Skeletal muscle tissue (tissue), 4 donors: ENCODE data around the gene GAD1. TPM values are rescaled to one million over a fixed set of nuclear protein-coding genes. Genes with fewer than 3 reads are reported as not detected.

Experiments used
- H3K27ac ChIP-seq: one replicate; pipeline ENCODE4 v1.7.0; 2013; ENCODE audit warnings: mild to moderate bottlenecking, low read depth, low read length, inconsistent platforms
- H3K27me3 ChIP-seq, 3 donors: one replicate each; pipeline ENCODE4 v1.7.0; 2013; ENCODE audit warnings: low read length in 3 of 3; ENCODE audit not compliant: control insufficient read depth in 3 of 3, insufficient read depth in 3 of 3
- H3K36me3 ChIP-seq, 3 donors: one replicate each; pipeline ENCODE4 v1.7.0; 2013; ENCODE audit warnings: low read length in 3 of 3; ENCODE audit not compliant: control insufficient read depth in 3 of 3, insufficient read depth in 3 of 3
- H3K4me1 ChIP-seq, 3 donors: one replicate each; pipeline ENCODE4 v1.7.0; 2013; ENCODE audit warnings: low read length in 3 of 3, mild to moderate bottlenecking in 3 of 3; ENCODE audit not compliant: control insufficient read depth in 3 of 3, insufficient read depth in 3 of 3
- H3K4me3 ChIP-seq, 3 donors: one replicate each; pipeline ENCODE4 v1.7.0; 2013; ENCODE audit warnings: low read length in 3 of 3
- H3K9ac ChIP-seq, 3 donors: one replicate each; pipeline ENCODE4 v1.7.0; 2013; ENCODE audit warnings: low read length in 3 of 3, mild to moderate bottlenecking in 3 of 3, moderate library complexity in 2 of 3, low read depth in 1 of 3
- H3K9me3 ChIP-seq, 3 donors: one replicate each; pipeline ENCODE4 v1.7.0; 2013; ENCODE audit warnings: low read length in 3 of 3; ENCODE audit not compliant: control insufficient read depth in 3 of 3
- total RNA-seq: library from RNA; depleted of rRNA; stranded (reverse); fragments of >200 nt; gene quantifications from one replicate; pipeline ENCODE4 v1.2.3, GENCODE V29; 2014
- donor health status: Osteomylitis.

GAD1 gene
- total RNA-seq, 1 donor from 2014 or later: 0.52 TPM

DNA sequence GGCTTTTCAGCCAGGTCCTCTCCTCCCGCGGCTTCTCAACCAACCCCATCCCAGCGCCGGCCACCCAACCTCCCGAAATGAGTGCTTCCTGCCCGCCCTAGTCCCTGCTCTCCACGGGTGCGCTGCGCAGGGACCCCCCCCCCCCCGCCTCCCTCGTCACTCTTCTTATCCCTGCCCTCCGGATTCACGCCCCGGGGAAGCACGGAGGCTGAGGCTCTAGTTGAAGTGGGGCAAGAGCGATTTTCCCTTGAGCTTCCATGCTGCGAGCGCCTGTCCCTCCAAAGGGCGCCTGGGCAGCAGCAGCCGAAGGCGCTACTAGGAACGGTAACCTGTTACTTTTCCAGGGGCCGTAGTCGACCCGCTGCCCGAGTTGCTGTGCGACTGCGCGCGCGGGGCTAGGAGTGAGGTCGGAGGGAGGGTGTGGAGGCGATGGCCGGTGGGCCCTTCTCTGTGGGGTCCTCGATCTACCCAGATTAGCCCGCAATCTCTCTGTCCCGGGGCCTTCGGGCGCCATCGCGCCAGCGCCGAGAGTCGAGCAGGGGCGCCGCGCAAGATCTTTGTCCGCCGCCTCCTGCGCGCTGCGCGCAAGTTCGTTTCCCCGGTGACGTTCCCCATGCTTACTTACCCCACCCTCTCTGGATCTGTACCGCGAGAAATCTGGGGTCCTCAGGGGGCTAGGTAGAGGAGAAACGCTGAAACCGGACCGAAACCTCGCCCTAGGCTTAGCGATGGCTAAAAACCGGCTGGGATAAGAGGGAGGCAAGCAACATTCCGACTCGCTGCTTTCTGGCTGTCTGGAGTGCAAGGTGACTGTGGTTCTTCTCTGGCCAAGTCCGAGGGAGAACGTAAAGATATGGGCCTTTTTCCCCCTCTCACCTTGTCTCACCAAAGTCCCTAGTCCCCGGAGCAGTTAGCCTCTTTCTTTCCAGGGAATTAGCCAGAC lies 677 bp downstream of the GAD1 start:
- Histone ChIP-seq H3K27ac (no peak overlapping the region), H3K27me3 (peaks cover 89 to 95% (median 92%) of the 10 kb centered on the region in 3 donors), H3K9ac (peak overlapping the region in 2 of 3 donors; percentile 39 to 45), H3K4me1 (peaks cover 55 to 68% (median 67%) of the 10 kb centered on the region in 3 donors), H3K4me3 (peak overlapping the region; percentile 47 to 67 (median 67)), H3K9me3 (no peaks in the 10 kb centered on the region), H3K36me3 (no peaks in the 10 kb centered on the region)

DNA sequence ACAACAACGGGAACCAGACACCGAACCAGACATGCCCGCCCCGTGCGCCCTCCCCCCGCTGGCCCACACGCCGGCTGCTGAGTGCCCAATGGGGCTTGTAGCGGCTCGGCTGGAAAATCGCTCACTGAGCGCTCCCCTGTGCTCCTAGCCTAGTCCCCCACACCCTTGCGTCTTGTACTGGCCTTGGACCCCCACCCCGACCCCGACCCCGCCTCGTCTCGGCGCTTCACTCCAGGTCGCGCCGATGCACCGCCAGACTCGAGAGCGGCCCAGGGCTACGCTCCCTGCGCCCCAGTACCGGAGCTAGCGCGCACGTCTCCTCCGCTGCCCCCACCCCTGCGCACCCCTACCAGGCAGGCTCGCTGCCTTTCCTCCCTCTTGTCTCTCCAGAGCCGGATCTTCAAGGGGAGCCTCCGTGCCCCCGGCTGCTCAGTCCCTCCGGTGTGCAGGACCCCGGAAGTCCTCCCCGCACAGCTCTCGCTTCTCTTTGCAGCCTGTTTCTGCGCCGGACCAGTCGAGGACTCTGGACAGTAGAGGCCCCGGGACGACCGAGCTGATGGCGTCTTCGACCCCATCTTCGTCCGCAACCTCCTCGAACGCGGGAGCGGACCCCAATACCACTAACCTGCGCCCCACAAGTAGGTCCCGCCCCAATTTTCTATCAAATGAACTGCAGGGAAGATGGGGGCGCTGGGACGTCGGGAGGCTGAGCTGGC lies 1.5 kb downstream of the GAD1 start:
- peak overlapping the region; percentile 47 to 67 (median 67) for H3K4me3 ChIP-seq
- no peak overlapping the region for H3K27ac ChIP-seq
- H3K9me3 ChIP-seq: no peaks in the 10 kb centered on the region
- H3K27me3 ChIP-seq: peaks cover 90 to 98% (median 97%) of the 10 kb centered on the region in 3 donors
- H3K4me1 ChIP-seq: peaks cover 62 to 77% (median 72%) of the 10 kb centered on the region in 3 donors
- H3K36me3 ChIP-seq: no peaks in the 10 kb centered on the region
- H3K9ac ChIP-seq: peak overlapping the region in 1 of 3 donors; percentile 40

DNA sequence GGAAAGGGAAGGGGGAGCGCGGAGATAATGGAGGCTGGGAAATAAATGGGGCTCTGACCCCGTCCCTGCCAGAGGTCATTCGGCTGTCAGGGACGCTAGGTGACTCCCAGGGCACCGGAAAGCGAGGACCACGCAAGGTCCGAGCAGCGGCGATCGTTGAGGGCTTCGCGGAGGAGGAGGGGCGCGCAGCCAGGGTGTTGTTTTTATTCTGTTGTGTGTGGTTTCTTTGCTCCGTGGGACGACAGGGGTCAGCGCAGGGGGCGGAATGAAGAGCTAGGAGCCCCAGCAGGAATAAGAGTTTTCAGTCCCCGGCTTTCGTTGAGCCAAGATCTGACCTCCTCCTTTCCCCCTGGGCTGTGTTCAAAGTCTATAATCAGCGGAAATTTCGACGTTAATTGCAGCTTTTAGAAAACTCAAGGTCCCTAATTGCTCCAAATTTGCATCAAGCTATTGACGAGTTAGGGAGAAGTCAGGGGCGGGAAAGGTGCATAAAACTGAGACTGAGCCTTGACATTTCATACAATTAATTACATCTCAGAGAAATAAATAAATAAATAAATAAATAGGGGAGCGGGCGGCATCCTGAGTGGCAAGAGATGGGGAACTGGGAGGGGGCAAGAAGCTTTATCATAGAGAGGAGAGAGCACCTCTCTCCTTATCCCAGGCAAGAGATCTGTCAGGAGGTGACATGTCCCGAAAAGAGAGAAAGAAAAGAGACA lies 2.2 kb downstream of the GAD1 start:
- Histone ChIP-seq H3K9me3 (no peaks in the 10 kb centered on the region), H3K27me3 (peaks cover 86 to 97% (median 96%) of the 10 kb centered on the region in 3 donors), H3K9ac (no peak overlapping the region), H3K27ac (no peak overlapping the region), H3K4me1 (peaks cover 62 to 78% (median 73%) of the 10 kb centered on the region in 3 donors), H3K4me3 (peak overlapping the region in 2 of 3 donors; percentile 44 to 54), H3K36me3 (no peaks in the 10 kb centered on the region)

DNA sequence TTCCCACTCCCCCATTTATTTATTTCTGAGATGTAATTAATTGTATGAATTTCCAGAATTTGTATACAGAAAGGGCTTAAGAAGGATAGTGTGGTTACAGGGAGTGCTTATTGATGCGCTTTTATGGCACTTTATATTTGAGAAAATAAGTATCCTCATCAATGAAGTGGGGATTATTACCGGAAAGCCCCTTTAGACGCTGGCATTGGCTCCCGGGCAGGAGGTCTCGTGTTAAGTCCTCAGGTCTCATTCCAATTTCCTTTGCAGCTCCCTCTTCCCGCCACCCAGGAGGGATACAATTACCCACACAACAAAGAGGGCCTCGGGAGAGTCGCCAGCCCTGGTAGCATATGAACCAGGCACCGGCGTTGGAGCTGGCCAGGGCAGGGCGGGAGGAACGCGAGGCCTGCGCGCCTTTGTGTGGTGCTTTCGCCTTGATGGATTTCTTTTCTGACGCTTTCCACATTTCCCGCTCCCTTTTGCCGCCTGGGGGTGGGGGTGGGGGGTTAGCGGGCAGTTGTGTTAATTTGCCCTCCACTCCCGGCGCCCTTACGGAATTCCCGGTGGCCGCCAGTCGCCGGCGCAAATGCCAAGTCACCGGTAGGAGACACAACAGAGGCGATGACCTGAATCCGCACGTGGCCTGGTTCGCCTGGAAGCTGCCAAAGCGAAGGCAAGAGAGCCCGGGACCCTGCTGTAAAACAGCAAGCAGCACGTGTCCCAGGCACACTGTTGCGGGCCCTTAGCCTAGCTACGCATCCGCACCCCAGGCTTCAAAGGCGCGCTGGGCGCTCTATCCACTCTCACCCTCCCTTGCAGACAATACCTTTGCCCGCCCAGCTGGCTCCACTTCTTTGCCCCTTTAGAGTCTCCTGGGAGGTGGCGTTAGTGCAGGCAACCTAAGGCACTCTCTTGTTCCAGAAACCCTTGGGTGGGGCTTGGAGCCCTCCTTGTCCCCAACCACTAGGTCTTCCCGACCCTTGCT lies 3.3 kb downstream of the GAD1 start:
- H3K9me3 ChIP-seq: no peaks in the 10 kb centered on the region
- no peak overlapping the region for H3K27ac ChIP-seq
- H3K9ac ChIP-seq: no peak overlapping the region
- H3K36me3 ChIP-seq: no peaks in the 10 kb centered on the region
- peaks cover 62 to 75% (median 73%) of the 10 kb centered on the region in 3 donors for H3K4me1 ChIP-seq
- H3K4me3 ChIP-seq: peak overlapping the region; percentile 17 to 52 (median 47)
- H3K27me3 ChIP-seq: peaks cover 79 to 94% (median 89%) of the 10 kb centered on the region in 3 donors

DNA sequence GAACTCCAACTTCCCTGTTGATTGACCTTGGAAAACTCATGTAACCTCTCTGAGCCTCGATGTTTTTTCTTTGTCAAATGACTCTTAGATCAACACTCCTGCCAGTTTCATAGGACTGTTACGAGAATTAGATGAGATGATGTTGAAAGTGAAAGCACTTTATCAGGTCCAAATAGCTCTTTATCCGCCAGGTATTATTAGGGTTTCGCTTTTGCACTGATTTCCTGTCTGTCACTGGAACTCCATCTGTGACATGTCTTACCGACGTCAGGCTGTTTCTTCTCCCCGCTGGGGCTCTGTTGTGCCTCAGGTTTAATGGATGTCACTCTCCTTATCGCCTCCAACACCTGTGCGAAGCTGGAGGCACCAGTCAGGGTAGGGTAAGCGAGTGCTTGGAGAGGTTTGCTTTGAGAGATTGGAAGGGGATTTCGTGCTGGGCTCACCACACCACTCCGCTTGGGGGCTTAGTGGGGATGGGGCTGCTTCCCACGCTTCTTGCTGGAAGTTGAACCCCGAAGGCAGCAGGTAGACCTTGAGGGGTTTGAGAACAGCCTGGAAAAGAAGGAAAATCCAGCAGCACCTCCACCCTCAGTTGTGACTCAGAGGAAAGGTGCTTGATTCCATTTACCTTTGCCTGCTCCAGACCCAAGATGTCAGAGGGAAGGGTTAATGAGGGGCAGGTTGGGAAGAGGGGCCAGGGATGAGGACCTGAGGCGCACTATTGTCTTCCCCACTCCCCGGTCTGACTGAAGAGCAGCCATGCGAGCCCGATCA lies 4.3 kb downstream of the GAD1 start:
- Histone ChIP-seq H3K9me3 (no peaks in the 10 kb centered on the region), H3K4me3 (peak overlapping the region; percentile 13 to 58 (median 52)), H3K4me1 (peaks cover 56 to 66% (median 65%) of the 10 kb centered on the region in 3 donors), H3K36me3 (no peaks in the 10 kb centered on the region), H3K27ac (no peak overlapping the region), H3K9ac (no peak overlapping the region), H3K27me3 (peaks cover 74 to 90% (median 88%) of the 10 kb centered on the region in 3 donors)

DNA sequence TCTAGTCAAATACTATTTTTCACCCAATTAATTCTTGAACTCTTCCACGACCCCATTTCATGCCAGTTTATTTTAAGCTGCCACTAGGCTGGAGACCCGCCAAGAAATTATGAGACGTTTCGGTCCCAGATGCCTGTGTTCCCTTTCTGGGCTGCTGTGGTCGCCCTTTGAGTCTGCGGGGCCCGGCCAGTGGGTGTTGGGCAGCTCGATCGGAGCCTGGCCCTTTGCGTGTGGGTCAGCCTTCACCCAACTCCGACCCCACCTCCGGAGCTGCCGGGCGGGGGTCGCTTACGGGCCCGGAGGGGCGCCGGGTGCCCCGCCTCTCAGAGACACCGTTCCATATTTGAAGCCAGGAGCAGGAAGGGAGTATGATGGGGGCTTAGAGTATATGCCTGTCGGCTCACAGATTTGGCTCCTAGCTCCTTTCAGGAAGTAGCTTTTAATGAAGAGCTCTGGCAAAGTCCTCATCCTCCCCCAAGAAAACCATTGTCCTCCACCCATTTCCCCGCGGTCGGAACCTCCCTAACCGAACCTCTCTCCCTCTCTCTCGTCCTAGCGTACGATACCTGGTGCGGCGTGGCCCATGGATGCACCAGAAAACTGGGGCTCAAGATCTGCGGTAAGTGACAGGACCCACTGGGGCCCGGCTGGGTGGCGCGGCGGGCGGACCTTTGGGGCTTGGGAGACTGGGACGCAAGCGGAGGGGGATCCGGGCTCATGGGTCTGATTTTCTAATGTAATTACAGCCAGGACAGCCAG lies 5.0 kb downstream of the GAD1 start:
- Histone ChIP-seq H3K4me1 (peaks cover 50 to 61% (median 59%) of the 10 kb centered on the region in 3 donors), H3K4me3 (peak overlapping the region; percentile 30 to 63 (median 58)), H3K9ac (peak overlapping the region in 2 of 3 donors; percentile 16 to 20), H3K9me3 (no peaks in the 10 kb centered on the region), H3K36me3 (no peaks in the 10 kb centered on the region), H3K27ac (no peak overlapping the region), H3K27me3 (peaks cover 68 to 84% (median 84%) of the 10 kb centered on the region in 3 donors)

DNA sequence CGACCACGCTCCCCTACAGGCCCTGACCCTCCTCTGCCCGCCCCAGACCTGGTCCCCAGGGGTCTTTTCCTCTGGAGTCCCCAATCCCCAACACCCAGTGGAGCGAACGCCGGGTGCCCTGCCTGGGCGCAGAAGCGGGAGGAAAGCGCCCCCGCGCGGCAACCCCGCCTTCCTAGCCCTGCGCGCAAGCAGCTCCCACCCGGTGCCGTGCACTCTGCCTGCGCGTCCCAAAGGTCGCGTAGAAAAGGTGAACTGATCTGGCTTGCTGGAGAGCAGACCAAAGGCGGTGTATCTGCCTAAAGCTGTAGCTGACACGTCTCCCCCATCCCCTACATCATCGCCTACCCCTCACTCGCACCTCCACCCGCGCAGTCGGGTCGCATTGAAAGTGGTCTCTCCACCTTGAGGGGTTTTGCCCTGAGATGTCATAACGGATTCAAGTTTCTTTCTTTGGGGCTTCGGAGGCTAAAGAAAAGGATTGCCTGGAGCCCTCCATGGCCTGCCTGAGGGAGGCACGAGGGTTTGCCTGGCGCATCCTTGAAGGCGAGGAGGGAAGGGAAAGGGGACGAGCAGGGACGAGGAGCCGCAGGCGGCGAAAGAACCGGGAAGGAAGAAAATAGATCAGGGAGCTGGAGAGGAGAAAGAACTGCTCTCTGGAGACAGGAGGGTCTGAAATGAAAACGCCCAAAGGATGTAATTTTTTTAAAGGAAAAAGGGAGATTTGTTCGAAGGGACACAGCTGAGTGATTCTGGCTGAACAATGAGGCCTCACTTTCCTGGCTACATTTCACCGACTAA lies 5.8 kb downstream of the GAD1 start:
- Histone ChIP-seq H3K9ac (peak overlapping the region in 2 of 3 donors; percentile 3 to 20), H3K4me1 (peaks cover 44 to 54% (median 52%) of the 10 kb centered on the region in 3 donors), H3K27ac (no peak overlapping the region), H3K4me3 (peak overlapping the region; percentile 30 to 70 (median 63)), H3K27me3 (peaks cover 62 to 84% (median 80%) of the 10 kb centered on the region in 3 donors), H3K9me3 (no peaks in the 10 kb centered on the region), H3K36me3 (no peaks in the 10 kb centered on the region)
